HG02943 (cell line): ENCODE data around the gene SLAMF1.
"Not testable (repeated sequence)": the region's sequence is repeated elsewhere in the genome, so short reads cannot be mapped to it uniquely, and the experiment has no call there.

Source experiments
- ATAC-seq: cut with Tn5 transposase; IDR thresholded peaks from one replicate; pipeline ENCODE4 v1.9.1; 2021; ENCODE audit warnings: mild to moderate bottlenecking, low read depth, moderate library complexity; ENCODE audit not compliant: unreplicated experiment

The SLAMF1 gene

DNA sequence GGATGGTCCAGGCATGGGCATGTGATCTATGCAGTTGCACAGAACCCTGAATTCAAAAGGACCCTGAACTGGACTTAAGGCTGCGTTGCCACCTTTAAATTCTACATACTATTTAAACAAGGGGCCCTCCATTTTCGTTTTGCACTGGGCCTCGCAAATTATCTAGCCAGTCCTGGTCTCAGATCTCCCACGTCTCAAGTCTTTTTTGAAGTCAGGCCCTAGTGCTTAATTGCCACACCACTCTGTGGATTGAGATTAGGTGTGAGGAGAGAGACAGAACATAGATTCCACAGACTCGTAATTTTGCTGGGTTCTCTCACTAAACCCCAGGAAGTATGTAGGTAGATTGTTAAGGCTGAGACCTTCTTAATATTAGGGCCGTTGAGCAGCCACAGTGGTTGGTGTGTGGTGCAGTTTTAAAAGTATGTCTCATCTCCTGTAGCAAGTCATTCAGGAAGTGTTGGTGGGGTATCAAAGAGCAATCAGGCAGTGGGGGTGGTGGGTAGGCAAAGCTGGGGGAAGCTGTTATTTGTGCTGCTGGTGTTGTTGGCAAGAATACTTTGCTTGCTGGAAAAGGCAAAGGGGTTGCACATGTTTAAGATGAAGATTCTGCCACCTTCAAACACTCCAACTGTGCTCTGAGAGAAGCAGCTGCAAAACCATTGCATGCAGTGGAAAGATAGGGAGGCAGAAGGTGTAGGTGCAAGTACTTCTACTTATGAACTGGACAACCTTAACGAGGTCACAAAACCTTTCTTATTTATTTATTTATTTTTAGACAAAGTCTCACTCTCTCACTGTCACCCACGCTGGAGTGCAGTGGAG is 78.8 kb downstream of the SLAMF1 start:
- ATAC-seq, result no peak

DNA sequence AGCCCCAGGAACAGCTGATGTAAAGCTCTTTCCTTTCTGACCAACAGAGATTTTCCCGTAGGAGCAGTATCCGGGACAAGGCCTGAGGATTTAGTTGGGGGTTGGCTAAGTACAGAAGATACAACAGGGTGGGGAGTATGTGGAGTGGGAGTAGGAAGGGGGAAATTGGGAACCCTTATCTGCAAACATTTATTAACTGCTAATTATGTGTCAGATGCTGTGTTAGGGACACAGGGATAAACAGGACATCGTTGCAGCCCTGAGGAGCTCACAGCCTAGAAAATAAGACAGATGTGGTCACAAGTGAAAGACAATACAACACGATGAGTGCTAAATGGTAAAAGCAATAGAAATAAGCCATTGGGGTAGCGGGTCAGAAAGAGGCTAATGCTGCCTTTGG is 79.5 kb downstream of the SLAMF1 start:
- ATAC-seq, result no peak

DNA sequence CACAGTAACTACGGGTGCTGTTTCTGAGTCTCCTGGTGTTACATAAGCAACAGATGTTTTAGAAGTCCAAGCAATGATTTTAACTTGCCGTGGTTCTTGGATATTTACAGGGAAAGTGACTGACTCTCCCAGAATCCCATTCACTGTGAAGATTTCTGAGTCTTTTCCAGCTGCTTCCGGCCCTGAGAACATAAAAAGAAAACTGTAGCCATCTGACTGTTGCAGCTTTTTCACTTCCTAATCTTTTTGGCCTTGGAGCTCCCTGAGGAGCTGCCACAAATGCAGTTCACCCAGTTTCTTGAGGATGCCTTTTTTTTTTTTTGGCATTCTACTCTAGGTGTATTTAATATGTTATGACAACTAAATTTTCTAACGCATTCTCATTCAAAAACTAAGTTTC is 81.3 kb downstream of the SLAMF1 start:
- no peak for ATAC-seq

DNA sequence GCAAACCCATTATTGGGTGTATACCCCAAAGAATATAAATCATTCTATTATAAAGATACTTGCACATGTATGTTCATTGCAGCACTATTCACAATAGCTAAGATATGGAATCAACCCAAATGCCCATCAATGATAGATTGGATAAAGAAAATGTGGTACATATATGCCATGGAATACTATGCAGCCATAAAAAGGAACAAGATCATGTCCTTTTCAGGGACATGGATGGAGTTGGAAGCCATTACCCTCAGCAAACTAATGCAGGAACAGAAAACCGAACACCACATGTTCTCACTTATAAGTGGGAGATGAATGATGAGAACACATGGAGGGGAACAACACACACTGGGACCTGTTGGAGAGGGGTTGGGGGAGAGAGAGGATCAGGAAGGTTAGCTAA is 83.6 kb downstream of the SLAMF1 start:
- ATAC-seq, result not testable (repeated sequence)

DNA sequence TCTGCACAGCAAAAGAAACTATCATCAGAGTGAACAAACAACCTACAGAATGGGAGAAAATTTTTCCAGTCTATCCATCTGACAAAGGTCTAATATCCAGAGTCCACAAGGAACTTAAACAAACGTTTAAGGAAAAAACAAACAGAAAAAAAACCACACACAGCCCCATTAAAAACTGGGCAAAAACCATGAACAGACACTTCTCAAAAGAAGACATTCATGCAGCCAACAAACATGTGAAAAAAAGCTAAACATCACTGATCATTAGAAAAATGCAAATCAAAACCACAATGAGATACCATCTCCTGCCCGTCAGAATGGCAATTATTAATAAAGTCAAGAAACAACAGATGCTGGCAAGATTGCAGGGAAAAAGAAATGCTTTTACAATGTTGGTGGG is 84.1 kb downstream of the SLAMF1 start:
- not testable (repeated sequence) for ATAC-seq

DNA sequence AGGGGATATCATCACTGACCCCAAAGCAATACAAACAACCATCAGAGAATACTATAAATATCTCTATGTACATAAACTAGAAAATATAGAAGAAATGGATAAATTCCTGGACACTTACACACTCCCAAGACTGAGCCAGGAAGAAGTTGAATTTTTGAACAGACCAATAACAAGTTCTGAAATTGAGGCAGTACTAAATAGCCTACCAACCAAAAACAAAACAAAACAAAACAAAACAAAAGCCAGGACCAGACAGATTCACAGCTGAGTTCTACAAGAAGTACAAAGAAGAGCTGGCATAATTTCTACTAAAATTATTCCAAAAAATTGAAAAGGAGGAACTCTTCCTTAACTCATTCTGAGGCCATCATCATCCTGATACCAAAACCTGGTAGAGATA is 86.0 kb downstream of the SLAMF1 start:
- no peak for ATAC-seq

DNA sequence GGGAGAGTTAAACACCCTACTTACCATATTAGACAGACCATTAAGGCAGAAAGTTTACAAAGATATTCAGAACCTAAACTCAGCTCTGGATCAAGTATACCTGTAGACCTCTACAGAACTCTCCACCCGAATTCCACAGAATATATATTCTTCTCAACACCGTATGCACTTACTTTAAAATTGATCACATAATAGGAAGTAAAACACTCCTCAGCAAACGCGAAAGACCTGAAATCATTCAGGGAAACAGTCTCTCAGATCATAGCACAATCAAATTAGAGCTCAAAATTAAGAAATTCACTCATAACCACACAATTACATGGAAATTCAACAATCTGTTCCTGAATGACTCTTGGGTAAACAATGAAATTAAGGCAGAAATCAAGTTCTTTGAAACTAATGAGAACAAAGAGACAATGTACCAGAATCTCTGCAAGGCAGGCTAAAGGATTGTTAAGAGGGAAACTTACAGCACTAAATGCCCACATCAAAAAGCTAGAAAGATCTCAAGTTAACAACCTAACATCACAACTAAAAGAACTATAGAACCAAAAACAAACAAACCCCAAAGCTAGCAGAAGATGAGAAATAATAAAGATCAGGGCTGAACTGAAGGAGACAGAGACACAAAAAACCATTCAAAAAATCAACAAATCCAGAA is 86.7 kb downstream of the SLAMF1 start:
- no peak for ATAC-seq

DNA sequence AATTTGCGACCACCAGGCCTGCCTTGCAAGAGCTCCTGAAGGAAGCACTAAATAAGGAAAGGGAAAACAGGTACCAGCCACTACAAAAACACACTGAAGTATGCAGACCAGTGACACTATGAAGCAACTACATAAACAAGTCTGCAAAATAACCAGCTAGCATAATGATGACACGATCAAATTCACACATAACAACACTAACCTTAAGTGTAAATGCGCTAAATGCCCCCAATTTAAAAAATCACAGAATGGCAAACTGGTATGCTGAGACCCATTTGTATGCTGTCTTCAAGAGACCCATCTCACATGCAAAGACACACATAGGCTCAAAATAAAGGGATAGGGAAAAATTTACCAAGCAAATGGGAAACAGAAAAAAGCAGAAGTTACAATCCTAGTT is 87.4 kb downstream of the SLAMF1 start:
- not testable (repeated sequence) for ATAC-seq

DNA sequence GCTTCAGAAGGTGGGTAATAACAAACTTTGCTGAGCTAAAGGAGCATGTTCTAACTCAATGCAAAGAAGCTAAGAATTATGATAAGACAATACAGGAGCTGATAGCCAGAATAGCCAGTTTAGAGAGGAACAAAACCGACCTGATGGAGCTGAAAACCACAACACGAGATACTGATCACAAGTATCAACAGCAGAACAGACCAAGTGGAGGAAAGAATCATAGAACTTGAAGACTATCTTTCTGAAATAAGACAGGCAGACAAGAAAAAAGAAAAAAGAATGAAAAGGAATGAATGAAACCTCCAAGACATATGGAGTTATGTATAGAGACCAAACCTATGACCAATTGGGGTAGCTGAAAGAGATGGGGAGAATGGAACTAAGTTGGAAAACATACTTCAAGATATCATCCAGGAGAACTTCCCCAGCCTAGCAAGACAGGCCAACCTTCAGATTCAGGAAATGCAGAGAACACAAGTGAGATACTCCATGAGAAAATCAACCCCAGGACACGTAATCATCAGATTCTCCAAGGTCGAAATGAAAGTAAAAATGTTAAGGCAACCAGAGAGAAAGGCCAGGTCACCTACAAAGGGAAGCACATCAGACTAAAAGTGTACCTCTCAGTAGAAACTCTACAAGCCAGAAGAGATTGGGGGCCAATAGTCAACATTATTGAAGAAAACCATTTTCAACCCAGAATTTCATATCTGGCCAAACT is 88.0 kb downstream of the SLAMF1 start:
- no peak for ATAC-seq
